ENCODE results near the gene FLOT2. TPM values are rescaled to one million over a fixed set of nuclear protein-coding genes. Genes with fewer than 3 reads are reported as not detected.

The FLOT2 gene
- total and polyA plus RNA-seq, 11 donors, result 52.7 to 139 (median 89.1) TPM

GRCh38 chr17:28926786-28927185 lies 29.3 kb upstream of the FLOT2 start:
- intact Hi-C loops (cut with DNase I), result no loop called here
- Histone ChIP-seq H3K9me3 (peaks cover 0 to 3% (median 0%) of the 10 kb centered on the region in 12 donors), H3K4me3 (no peak overlapping the region), H3K27ac (peak overlapping the region in 5 of 12 donors; percentile 6 to 87 (median 35)), H3K27me3 (no peaks in the 10 kb centered on the region), H3K4me1 (peaks cover 0 to 48% (median 8%) of the 10 kb centered on the region in 12 donors), H3K36me3 (peaks cover 0 to 59% (median 51%) of the 10 kb centered on the region in 9 donors)
- ATAC-seq (no peak), DNase-seq (no peak)
- TF ChIP-seq, protein P1, sequence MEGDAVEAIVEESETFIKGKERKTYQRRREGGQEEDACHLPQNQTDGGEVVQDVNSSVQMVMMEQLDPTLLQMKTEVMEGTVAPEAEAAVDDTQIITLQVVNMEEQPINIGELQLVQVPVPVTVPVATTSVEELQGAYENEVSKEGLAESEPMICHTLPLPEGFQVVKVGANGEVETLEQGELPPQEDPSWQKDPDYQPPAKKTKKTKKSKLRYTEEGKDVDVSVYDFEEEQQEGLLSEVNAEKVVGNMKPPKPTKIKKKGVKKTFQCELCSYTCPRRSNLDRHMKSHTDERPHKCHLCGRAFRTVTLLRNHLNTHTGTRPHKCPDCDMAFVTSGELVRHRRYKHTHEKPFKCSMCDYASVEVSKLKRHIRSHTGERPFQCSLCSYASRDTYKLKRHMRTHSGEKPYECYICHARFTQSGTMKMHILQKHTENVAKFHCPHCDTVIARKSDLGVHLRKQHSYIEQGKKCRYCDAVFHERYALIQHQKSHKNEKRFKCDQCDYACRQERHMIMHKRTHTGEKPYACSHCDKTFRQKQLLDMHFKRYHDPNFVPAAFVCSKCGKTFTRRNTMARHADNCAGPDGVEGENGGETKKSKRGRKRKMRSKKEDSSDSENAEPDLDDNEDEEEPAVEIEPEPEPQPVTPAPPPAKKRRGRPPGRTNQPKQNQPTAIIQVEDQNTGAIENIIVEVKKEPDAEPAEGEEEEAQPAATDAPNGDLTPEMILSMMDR (IDR thresholded peaks at IDR 0.05), result no peak
- TF ChIP-seq POLR2A (IDR thresholded peaks at IDR 0.05), result no peak
- 93 to 95% (median 94%) methylated on average over 4 of the region's 4 CpGs for WGBS, 4 donors

DNA sequence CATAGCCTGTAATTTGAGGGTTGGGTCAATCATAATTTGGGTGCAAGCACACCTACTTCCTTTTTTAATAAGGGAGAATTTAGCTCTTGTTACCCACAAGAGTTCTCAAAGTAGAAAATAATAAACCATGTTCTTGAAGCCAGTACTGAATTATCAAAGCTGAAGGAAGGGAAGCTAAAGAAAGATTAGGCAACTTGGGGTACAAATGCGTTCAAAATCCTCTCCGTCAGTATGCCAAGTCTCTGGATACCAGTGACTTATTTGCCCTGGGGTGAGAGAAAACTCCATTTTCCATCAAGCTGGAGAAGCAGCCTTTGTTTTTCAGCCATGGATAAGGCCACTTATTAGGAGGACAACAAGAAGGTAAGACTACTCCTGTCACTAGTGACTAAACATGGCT lies 28.8 kb upstream of the FLOT2 start:
- TF ChIP-seq, protein P1 (IDR thresholded peaks at IDR 0.05), result no peak
- TF ChIP-seq POLR2A (IDR thresholded peaks at IDR 0.05), result no peak
- intact Hi-C loops (cut with DNase I), result no loop called here
- Histone ChIP-seq H3K9me3 (peaks cover 0 to 3% (median 0%) of the 10 kb centered on the region in 12 donors), H3K27me3 (no peaks in the 10 kb centered on the region), H3K27ac (peak overlapping the region in 6 of 12 donors; percentile 6 to 87 (median 37)), H3K4me3 (no peak overlapping the region), H3K4me1 (peaks cover 0 to 48% (median 8%) of the 10 kb centered on the region in 12 donors), H3K36me3 (peaks cover 0 to 63% (median 55%) of the 10 kb centered on the region in 9 donors)
- WGBS, 4 donors, result 81 to 93% (median 90%) methylated on average over 2 of the region's 2 CpGs
- DNase-seq, result no peak
- ATAC-seq, result no peak

- no peak for TF ChIP-seq POLR2A (IDR thresholded peaks at IDR 0.05)
- peak in 3 of 4 donors; percentile 46 to 79 (median 68) for ATAC-seq
- H3K36me3 ChIP-seq, result peaks cover 0 to 67% (median 60%) of the 10 kb centered on the region in 9 donors
- intact Hi-C loops (cut with DNase I), result no loop called here
- H3K9me3 ChIP-seq, result peaks cover 0 to 3% (median 0%) of the 10 kb centered on the region in 12 donors
- peak overlapping the region in 3 of 12 donors; percentile 16 to 87 (median 39) for H3K27ac ChIP-seq
- 52 to 55% (median 54%) methylated on average over 2 of the region's 2 CpGs for WGBS, 4 donors
- peaks cover 0 to 48% (median 8%) of the 10 kb centered on the region in 12 donors for H3K4me1 ChIP-seq
- no peak overlapping the region for H3K4me3 ChIP-seq
- H3K27me3 ChIP-seq, result no peaks in the 10 kb centered on the region
- no peak for DNase-seq
These were observed 28.4 kb upstream of the FLOT2 start for GRCh38 chr17:28925912-28926365.

DNA sequence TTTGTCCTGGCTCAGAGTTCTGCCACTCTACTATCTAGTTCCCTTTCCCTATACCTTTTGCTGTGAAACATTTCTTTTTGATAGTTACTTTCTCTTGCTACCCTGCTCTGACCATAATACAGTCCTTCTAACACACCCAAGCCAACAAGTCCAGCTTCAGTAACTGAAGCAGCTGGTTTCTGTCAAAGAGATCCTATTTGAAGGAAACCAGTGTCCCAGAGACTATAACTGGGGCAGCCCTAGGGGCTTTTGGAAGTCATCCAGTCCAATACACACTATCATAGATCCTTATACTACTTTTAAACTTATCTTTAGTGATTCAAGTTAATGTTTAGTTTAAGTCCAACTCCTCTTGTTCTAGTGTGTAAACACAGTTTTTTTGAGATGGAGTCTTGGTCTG lies 22.7 kb upstream of the FLOT2 start:
- DNase-seq (no peak), ATAC-seq (no peak)
- H3K36me3 ChIP-seq, result peaks cover 0 to 100% (median 96%) of the 10 kb centered on the region in 9 donors
- H3K4me1 ChIP-seq, result peaks cover 0 to 10% (median 3%) of the 10 kb centered on the region in 12 donors
- H3K27ac ChIP-seq, result no peak overlapping the region
- H3K9me3 ChIP-seq, result no peaks in the 10 kb centered on the region
- no peaks in the 10 kb centered on the region for H3K27me3 ChIP-seq
- intact Hi-C loops (cut with DNase I), result no loop called here
- no peak overlapping the region for H3K4me3 ChIP-seq
- TF ChIP-seq, protein P1 (IDR thresholded peaks at IDR 0.05), result no peak
- no peak for TF ChIP-seq POLR2A (IDR thresholded peaks at IDR 0.05)
